Duodenal mucosa (tissue), 2 donors: ENCODE data around the gene PPIB.
"Not testable (repeated sequence)": the region's sequence is repeated elsewhere in the genome, so short reads cannot be mapped to it uniquely, and the experiment has no call there.

Experiments used
- H3K27ac ChIP-seq: one replicate; pipeline ENCODE4 v1.7.0; 2013; ENCODE audit warnings: low read depth, low read length
- H3K27me3 ChIP-seq, 2 donors: one replicate each; pipeline ENCODE4 v1.7.0; 2013; ENCODE audit warnings: low read length in 2 of 2, control low read depth in 1 of 2; ENCODE audit not compliant: insufficient read depth in 2 of 2, control insufficient read depth in 1 of 2
- H3K36me3 ChIP-seq, 2 donors: one replicate each; pipeline ENCODE4 v1.7.0; 2013; ENCODE audit warnings: low read length in 2 of 2, control low read depth in 1 of 2; ENCODE audit not compliant: insufficient read depth in 2 of 2, control insufficient read depth in 1 of 2
- H3K4me1 ChIP-seq, 2 donors: one replicate each; pipeline ENCODE4 v1.7.0; 2013; ENCODE audit warnings: low read length in 2 of 2, control low read depth in 1 of 2; ENCODE audit not compliant: insufficient read depth in 2 of 2, control insufficient read depth in 1 of 2
- H3K4me3 ChIP-seq, 2 donors: one replicate each; pipeline ENCODE4 v1.7.0; 2013; ENCODE audit warnings: low read length in 2 of 2, low read depth in 1 of 2
- H3K9ac ChIP-seq, 2 donors: one replicate each; pipeline ENCODE4 v1.7.0; 2013; ENCODE audit warnings: low read length in 2 of 2, low read depth in 1 of 2
- H3K9me3 ChIP-seq, 2 donors: one replicate each; pipeline ENCODE4 v1.7.0; 2013; ENCODE audit warnings: low read length in 2 of 2, control low read depth in 1 of 2; ENCODE audit not compliant: control insufficient read depth in 1 of 2

The PPIB gene

DNA sequence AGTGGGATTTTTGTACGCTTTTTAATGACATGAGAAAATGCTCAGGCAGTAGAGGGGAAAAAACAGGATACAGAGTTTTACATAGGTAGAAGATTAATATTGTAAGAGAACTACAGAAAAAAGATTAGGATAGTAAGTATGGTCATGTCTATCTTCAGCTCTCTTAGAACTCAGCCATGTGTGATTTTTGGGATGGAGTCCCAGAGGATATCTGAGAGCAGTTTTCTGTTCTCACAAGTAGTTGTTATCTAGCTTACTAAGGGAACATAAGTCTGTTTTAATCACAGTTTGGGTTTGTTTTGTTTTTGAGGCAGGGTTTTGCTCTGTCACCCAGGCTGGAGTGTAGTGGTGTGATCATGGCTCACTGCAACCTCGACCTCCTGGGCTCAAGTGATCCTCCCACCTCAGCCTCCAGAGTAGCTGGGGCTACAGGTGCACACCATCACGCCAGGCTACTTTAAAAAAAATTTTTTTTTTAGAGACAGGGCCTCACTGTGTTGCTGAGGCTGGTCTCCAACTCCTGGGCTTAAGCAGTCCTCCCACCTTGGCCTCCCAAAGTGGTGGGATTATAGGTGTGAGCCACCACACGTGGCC is 52.6 kb downstream of the PPIB start:
- H3K4me3 ChIP-seq, H3K9ac ChIP-seq, H3K27me3 ChIP-seq, H3K27ac ChIP-seq, H3K9me3 ChIP-seq: not testable (repeated sequence)
- Histone ChIP-seq H3K36me3 (peaks cover 8 to 26% of the 10 kb centered on the region in 2 donors), H3K4me1 (peaks cover 9 to 26% of the 10 kb centered on the region in 2 donors)

DNA sequence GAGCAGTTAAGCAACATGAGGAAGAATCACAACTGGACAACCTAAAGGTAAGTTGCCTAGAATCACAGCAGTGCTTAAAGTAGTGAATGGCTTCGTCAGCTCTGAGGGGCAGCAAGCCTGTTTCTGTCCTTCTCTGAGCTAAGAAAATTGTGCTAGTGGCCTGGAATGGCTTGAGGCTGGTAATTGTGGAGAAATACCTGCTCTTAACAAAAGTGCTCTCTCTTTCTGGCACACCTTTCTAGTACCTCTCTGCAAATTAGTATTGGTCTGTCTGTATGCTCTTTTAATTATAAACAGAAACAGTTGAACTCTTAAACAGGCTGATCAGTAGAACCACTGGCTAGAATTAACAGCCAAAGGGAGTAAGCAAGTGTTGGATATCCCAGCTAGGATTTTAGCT is 55.5 kb downstream of the PPIB start:
- Histone ChIP-seq H3K4me1 (peaks cover 9 to 24% of the 10 kb centered on the region in 2 donors), H3K27ac (no peak overlapping the region), H3K9me3 (no peaks in the 10 kb centered on the region)

More for the DNA sequence above, 55.5 kb downstream of the PPIB start:
- Histone ChIP-seq H3K4me3 (no peak overlapping the region), H3K27me3 (no peaks in the 10 kb centered on the region), H3K36me3 (peaks cover 0 to 3% of the 10 kb centered on the region in 2 donors), H3K9ac (no peak overlapping the region)
